Colonic mucosa (tissue), 4 donors: ENCODE measurements around the gene PYHIN1. TPM values are rescaled to one million over a fixed set of nuclear protein-coding genes. Genes with fewer than 3 reads are reported as not detected.

Experiments
- DNase-seq: peaks from one replicate; pipeline ENCODE4 v3.0.0-alpha.2; 2020
- H3K27ac ChIP-seq: fragments of 200-600 bp; one replicate; pipeline ENCODE4 v1.8.0; 2021
- H3K27me3 ChIP-seq: fragments of 200-600 bp; one replicate; pipeline ENCODE4 v1.8.0; 2021
- H3K36me3 ChIP-seq: fragments of 200-600 bp; one replicate; pipeline ENCODE4 v1.8.0; 2021
- H3K4me1 ChIP-seq: fragments of 200-600 bp; one replicate; pipeline ENCODE4 v1.8.0; 2021; ENCODE audit warnings: mild to moderate bottlenecking
- H3K4me3 ChIP-seq: fragments of 200-600 bp; one replicate; pipeline ENCODE4 v1.8.0; 2021
- H3K9ac ChIP-seq, 2 donors: one replicate each; pipeline ENCODE4 v1.7.0; 2013; ENCODE audit warnings: control low read depth in 2 of 2, low read depth in 2 of 2, low read length in 2 of 2
- H3K9me3 ChIP-seq: fragments of 200-600 bp; one replicate; pipeline ENCODE4 v1.8.0; 2021
- CTCF ChIP-seq: fragments of 200-600 bp; IDR thresholded peaks from one replicate; pipeline ENCODE4 v1.8.0; 2022; ENCODE audit warnings: antibody characterized with exemption, mild to moderate bottlenecking
- intact Hi-C: fragments of 100-400 bp; cut with DNase I; formaldehyde crosslinking; loops from one replicate; pipeline ENCODE4 v1.14.1; 2022
- total RNA-seq, 2 donors: library from RNA; stranded (reverse); fragmentation: NEBNext Ultra II Directional in 1 of 2; extraction: Animal tissue kit (Norgen Biotek cat#: 25700) in 1 of 2; gene quantifications; one replicate each; pipeline ENCODE4 v1.2.1, GENCODE V29; 2021
- donor health status: healthy.
- donor health status: DM: no; HTN: no; CAD: no.
- donor health status: DM: no; HTN: no; CAD: no.

Gene PYHIN1
- total RNA-seq = under 1 TPM; 0.61 to 0.86 TPM

GRCh38 chr1:158931055-158931737 is at the start of gene PYHIN1:
TSS of gene PYHIN1 (plus strand) at chr1:158931552. CDS start at chr1:158936911, 5,359 bp downstream.
- intact Hi-C loops = no loop called here
- no peaks in the 10 kb centered on the region for H3K4me1 ChIP-seq
- TF ChIP-seq CTCF = no peak
- no peak within 1 kb of the TSS for H3K9ac ChIP-seq
- H3K27me3 ChIP-seq = no peaks in the 10 kb centered on the region
- no peaks in the 10 kb centered on the region for H3K36me3 ChIP-seq
- H3K4me3 ChIP-seq = no peak within 1 kb of the TSS
- H3K9me3 ChIP-seq = no peaks in the 10 kb centered on the region
- H3K27ac ChIP-seq = no peak within 1 kb of the TSS
- DNase-seq = no peak

- no peaks in the 10 kb centered on the region for H3K4me1 ChIP-seq
- H3K27ac ChIP-seq = no peak overlapping the region
- H3K36me3 ChIP-seq = no peaks in the 10 kb centered on the region
- DNase-seq = no peak
- intact Hi-C loops = no loop called here
- H3K9me3 ChIP-seq = no peaks in the 10 kb centered on the region
- H3K27me3 ChIP-seq = no peaks in the 10 kb centered on the region
- no peak overlapping the region for H3K4me3 ChIP-seq
- no peak for TF ChIP-seq CTCF
- no peak overlapping the region for H3K9ac ChIP-seq
Observed at GRCh38 chr1:158893654-158894053, 37.7 kb upstream of the PYHIN1 start.

- intact Hi-C loops = no loop called here
- DNase-seq = no peak
- Histone ChIP-seq H3K4me3 (no peak overlapping the region), H3K4me1 (no peaks in the 10 kb centered on the region), H3K9ac (no peak overlapping the region), H3K36me3 (no peaks in the 10 kb centered on the region), H3K9me3 (no peaks in the 10 kb centered on the region), H3K27ac (no peak overlapping the region), H3K27me3 (no peaks in the 10 kb centered on the region)
- no peak for TF ChIP-seq CTCF
Observed at GRCh38 chr1:158898722-158899121, 32.6 kb upstream of the PYHIN1 start.

GRCh38 chr1:158901623-158902022 is 29.7 kb upstream of the PYHIN1 start:
- Histone ChIP-seq H3K27ac (no peak overlapping the region), H3K4me1 (no peaks in the 10 kb centered on the region), H3K4me3 (no peak overlapping the region), H3K36me3 (no peaks in the 10 kb centered on the region), H3K27me3 (no peaks in the 10 kb centered on the region), H3K9ac (no peak overlapping the region), H3K9me3 (no peaks in the 10 kb centered on the region)
- TF ChIP-seq CTCF = no peak
- intact Hi-C loops = no loop called here
- no peak for DNase-seq

- DNase-seq = no peak
- no peaks in the 10 kb centered on the region for H3K4me1 ChIP-seq
- H3K9ac ChIP-seq = no peak overlapping the region
- intact Hi-C loops = no loop called here
- H3K4me3 ChIP-seq = no peak overlapping the region
- H3K27me3 ChIP-seq = no peaks in the 10 kb centered on the region
- H3K36me3 ChIP-seq = no peaks in the 10 kb centered on the region
- no peaks in the 10 kb centered on the region for H3K9me3 ChIP-seq
- no peak overlapping the region for H3K27ac ChIP-seq
- no peak for TF ChIP-seq CTCF
Observed at GRCh38 chr1:158916085-158916484, 15.3 kb upstream of the PYHIN1 start.
